Measurements from ENCODE around the gene VPS54. TPM values are rescaled to one million over a fixed set of nuclear protein-coding genes. Genes with fewer than 3 reads are reported as not detected.

Gene VPS54
- total RNA-seq, 1 donor from 2014 or later = 27.0 TPM

GRCh38 chr2:63881205-63881604 is 138.0 kb downstream of the VPS54 start:
- peaks cover 48% of the 10 kb centered on the region for H3K36me3 ChIP-seq
- H3K27me3 ChIP-seq = no peaks in the 10 kb centered on the region
- no peaks in the 10 kb centered on the region for H3K9me3 ChIP-seq
- H3K4me3 ChIP-seq = no peak overlapping the region
- H3K27ac ChIP-seq = no peak overlapping the region
- intact Hi-C loops (cut with DNase I) = no loop called here
- peaks cover 3% of the 10 kb centered on the region for H3K4me1 ChIP-seq
- ATAC-seq (peak; percentile 57), DNase-seq (no peak)
- TF ChIP-seq CTCF (IDR thresholded peaks at IDR 0.05) = no peak

- H3K4me1 ChIP-seq = peaks cover 3% of the 10 kb centered on the region
- intact Hi-C loops (cut with DNase I) = no loop called here
- H3K9me3 ChIP-seq = no peaks in the 10 kb centered on the region
- DNase-seq (no peak), ATAC-seq (no peak)
- H3K4me3 ChIP-seq = no peak overlapping the region
- no peak overlapping the region for H3K27ac ChIP-seq
- H3K36me3 ChIP-seq = peaks cover 48% of the 10 kb centered on the region
- no peaks in the 10 kb centered on the region for H3K27me3 ChIP-seq
- no peak for TF ChIP-seq CTCF (IDR thresholded peaks at IDR 0.05)
Measured at GRCh38 chr2:63880625-63881024, 138.6 kb downstream of the VPS54 start.

GRCh38 chr2:63879876-63880433 is 139.3 kb downstream of the VPS54 start:
- Histone ChIP-seq H3K9me3 (no peaks in the 10 kb centered on the region), H3K27ac (no peak overlapping the region), H3K4me1 (peaks cover 10% of the 10 kb centered on the region), H3K4me3 (no peak overlapping the region), H3K36me3 (peaks cover 43% of the 10 kb centered on the region), H3K27me3 (no peaks in the 10 kb centered on the region)
- no peak for TF ChIP-seq CTCF (IDR thresholded peaks at IDR 0.05)
- intact Hi-C loops (cut with DNase I) = no loop called here
- ATAC-seq (no peak), DNase-seq (no peak)

GRCh38 chr2:63878486-63878885 is 140.7 kb downstream of the VPS54 start:
- DNase-seq (no peak), ATAC-seq (no peak)
- Histone ChIP-seq H3K27ac (no peak overlapping the region), H3K4me1 (peaks cover 13% of the 10 kb centered on the region), H3K36me3 (peaks cover 31% of the 10 kb centered on the region), H3K27me3 (no peaks in the 10 kb centered on the region), H3K4me3 (no peak overlapping the region), H3K9me3 (no peaks in the 10 kb centered on the region)
- intact Hi-C loops (cut with DNase I) = no loop called here
- no peak for TF ChIP-seq CTCF (IDR thresholded peaks at IDR 0.05)

- no peak for TF ChIP-seq CTCF (IDR thresholded peaks at IDR 0.05)
- intact Hi-C loops (cut with DNase I) = no loop called here
- ATAC-seq (no peak), DNase-seq (no peak)
- Histone ChIP-seq H3K36me3 (peaks cover 15% of the 10 kb centered on the region), H3K27me3 (no peaks in the 10 kb centered on the region), H3K4me3 (no peak overlapping the region), H3K4me1 (peaks cover 27% of the 10 kb centered on the region), H3K27ac (no peak overlapping the region), H3K9me3 (no peaks in the 10 kb centered on the region)
Measured at GRCh38 chr2:63876311-63876710, 142.9 kb downstream of the VPS54 start.
